Calu3 (cell line): ENCODE results near the gene FES. TPM values are rescaled to one million over a fixed set of nuclear protein-coding genes. Genes with fewer than 3 reads are reported as not detected.

Experiments used
- BruUV-seq: library from RNA; stranded (reverse); fragments of 400-500 nt; replicated peaks from 2 replicates; lab custom pipeline; 2021; lab: Mats Ljungman, UMichigan
- CTCF ChIA-PET: fragments of 300-600 bp; sonication (Branson Sonifier 250); formaldehyde crosslinking; loops from one replicate; lab custom pipeline; 2022; ENCODE audit warnings: antibody characterized with exemption; lab: Charles Lee
- DNase-seq: peaks from one replicate; pipeline ENCODE4 v3.0.0; 2022
- H3K27ac Mint-ChIP-seq: one replicate; pipeline ENCODE4 v1.8.0; 2022; ENCODE audit warnings: mixed read lengths; ENCODE audit not compliant: unreplicated experiment
- H3K27me3 Mint-ChIP-seq: one replicate; pipeline ENCODE4 v1.8.0; 2022; ENCODE audit warnings: mixed read lengths; ENCODE audit not compliant: unreplicated experiment
- H3K36me3 Mint-ChIP-seq: one replicate; pipeline ENCODE4 v1.8.0; 2022; ENCODE audit warnings: mild to moderate bottlenecking, moderate library complexity, mixed read lengths; ENCODE audit not compliant: insufficient read depth, unreplicated experiment
- H3K4me1 Mint-ChIP-seq: one replicate; pipeline ENCODE4 v1.8.0; 2022; ENCODE audit warnings: mild to moderate bottlenecking, low read depth, mixed read lengths; ENCODE audit not compliant: unreplicated experiment
- H3K4me3 Mint-ChIP-seq: one replicate; pipeline ENCODE4 v1.8.0; 2022; ENCODE audit warnings: mild to moderate bottlenecking, low read depth, moderate library complexity, mixed read lengths; ENCODE audit not compliant: unreplicated experiment
- H3K9me3 Mint-ChIP-seq: one replicate; pipeline ENCODE4 v1.8.0; 2022; ENCODE audit warnings: low read depth, mixed read lengths; ENCODE audit not compliant: unreplicated experiment
- intact Hi-C: fragments of 100-400 bp; cut with micrococcal nuclease; formaldehyde crosslinking; loops from one replicate; pipeline ENCODE4 v1.10.0; 2022; ENCODE audit not compliant: unreplicated experiment
- total RNA-seq: library from RNA; stranded (reverse); gene quantifications from 2 replicates; pipeline ENCODE4 v1.2.3, GENCODE V29; 2022
- TF ChIP-seq, protein P1 (sequence below): fragments of 200-600 bp; IDR thresholded peaks from one replicate; pipeline ENCODE4 v1.8.0; 2022; ENCODE audit warnings: antibody characterized with exemption; ENCODE audit not compliant: unreplicated experiment

Gene FES
- total RNA-seq, 1 experiment from 2014 or later: 1.7 TPM

DNA sequence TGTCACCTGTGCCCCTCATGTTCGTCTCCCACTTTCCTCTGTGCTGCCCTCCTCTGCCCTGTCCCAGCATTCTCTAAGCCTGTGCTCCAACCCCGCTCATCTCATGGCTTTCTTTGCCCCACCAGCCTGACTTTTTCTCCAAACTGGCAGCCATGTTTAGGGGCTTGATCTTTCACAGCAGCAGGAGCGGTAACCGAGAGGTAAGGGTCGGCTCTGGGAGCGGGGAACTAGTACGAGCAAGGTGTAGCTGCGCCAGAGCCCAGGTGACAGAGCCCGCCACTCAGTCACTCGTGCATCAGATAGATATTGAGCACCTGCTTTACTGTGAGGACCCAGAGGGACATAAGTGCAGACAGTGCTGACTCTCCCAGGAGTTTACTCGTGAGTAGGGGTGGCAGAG lies 32.2 kb downstream of the FES start:
- TF ChIP-seq, protein P1, sequence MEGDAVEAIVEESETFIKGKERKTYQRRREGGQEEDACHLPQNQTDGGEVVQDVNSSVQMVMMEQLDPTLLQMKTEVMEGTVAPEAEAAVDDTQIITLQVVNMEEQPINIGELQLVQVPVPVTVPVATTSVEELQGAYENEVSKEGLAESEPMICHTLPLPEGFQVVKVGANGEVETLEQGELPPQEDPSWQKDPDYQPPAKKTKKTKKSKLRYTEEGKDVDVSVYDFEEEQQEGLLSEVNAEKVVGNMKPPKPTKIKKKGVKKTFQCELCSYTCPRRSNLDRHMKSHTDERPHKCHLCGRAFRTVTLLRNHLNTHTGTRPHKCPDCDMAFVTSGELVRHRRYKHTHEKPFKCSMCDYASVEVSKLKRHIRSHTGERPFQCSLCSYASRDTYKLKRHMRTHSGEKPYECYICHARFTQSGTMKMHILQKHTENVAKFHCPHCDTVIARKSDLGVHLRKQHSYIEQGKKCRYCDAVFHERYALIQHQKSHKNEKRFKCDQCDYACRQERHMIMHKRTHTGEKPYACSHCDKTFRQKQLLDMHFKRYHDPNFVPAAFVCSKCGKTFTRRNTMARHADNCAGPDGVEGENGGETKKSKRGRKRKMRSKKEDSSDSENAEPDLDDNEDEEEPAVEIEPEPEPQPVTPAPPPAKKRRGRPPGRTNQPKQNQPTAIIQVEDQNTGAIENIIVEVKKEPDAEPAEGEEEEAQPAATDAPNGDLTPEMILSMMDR: no peak
- no peak overlapping the region for H3K27ac Mint-ChIP-seq
- H3K9me3 Mint-ChIP-seq: no peaks in the 10 kb centered on the region
- H3K36me3 Mint-ChIP-seq: peaks cover 6% of the 10 kb centered on the region
- H3K27me3 Mint-ChIP-seq: no peaks in the 10 kb centered on the region
- CTCF ChIA-PET: no interaction called here
- no peaks in the 10 kb centered on the region for H3K4me1 Mint-ChIP-seq
- no peak overlapping the region for H3K4me3 Mint-ChIP-seq
- BruUV-seq: no TSS peak
- intact Hi-C loops: no loop called here
- no peak for DNase-seq

DNA sequence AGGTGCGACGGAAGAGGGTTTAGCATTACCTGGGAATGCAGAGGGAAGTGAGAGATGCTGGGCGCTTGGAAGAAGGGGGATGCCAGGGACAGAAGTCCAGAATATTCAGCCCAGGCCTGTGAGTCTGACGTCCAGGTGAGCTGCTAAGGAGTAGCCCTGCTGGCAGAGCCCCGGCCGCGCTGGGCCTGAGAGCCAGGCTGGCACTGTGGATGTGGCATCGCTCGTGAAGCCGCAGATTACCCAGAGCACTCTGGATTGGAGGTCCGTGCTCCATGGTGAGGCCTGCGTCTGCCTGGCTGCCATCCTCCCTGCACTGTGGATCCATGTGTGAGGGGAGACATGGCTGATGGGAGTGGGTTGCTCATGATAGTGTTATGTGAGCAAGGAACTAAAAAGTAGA lies 33.3 kb downstream of the FES start:
- Mint-ChIP-seq H3K27ac (no peak overlapping the region), H3K27me3 (no peaks in the 10 kb centered on the region), H3K4me1 (no peaks in the 10 kb centered on the region), H3K9me3 (no peaks in the 10 kb centered on the region), H3K36me3 (peaks cover 6% of the 10 kb centered on the region), H3K4me3 (no peak overlapping the region)
- no peak for DNase-seq
- TF ChIP-seq, protein P1: no peak
- no TSS peak for BruUV-seq
- CTCF ChIA-PET: no interaction called here
- intact Hi-C loops: no loop called here

DNA sequence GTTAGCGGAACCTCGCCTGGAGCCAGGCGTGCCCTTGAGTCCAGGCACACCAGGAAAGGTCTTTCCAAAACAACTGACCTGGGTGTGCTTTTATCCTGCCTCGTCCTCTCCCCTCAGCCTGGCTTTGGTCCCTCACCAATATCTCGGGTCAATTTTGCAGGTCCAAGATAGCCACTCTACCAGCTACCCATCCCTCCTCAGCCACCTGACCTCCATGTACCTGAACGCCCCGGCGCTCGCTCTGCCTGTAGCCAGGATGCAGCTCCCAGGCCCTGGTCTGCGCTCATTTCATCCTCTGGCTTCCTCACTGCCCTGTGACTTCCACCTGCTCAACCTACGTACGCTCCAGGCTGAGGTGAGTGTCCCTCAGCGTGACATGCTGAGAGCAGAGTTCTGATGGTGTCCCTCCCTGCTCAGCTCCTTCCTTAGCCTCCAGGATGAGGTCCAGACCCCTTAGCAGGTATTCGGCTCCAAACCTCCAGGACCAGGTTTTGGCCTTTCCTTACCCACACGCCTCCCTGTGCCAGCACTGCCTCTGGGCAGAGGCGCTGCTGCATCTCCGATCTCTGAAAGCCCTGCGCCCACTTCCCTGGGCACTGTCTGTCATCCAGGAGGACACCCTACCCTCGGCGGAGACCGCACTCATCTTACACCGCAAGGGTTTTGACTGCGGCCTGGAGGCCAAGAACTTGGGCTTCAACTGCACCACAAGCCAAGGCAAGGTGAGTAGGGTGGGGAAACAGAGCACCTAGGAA lies 33.9 kb downstream of the FES start:
- no peaks in the 10 kb centered on the region for H3K27me3 Mint-ChIP-seq
- CTCF ChIA-PET: interaction anchor here (0.6 kb wide), 1 partner anchor 75 kb away, joined by 3 read pairs; no protein-coding TSS in a partner anchor
- no peak overlapping the region for H3K4me3 Mint-ChIP-seq
- H3K36me3 Mint-ChIP-seq: no peaks in the 10 kb centered on the region
- intact Hi-C loops: no loop called here
- no TSS peak for BruUV-seq
- no peak for DNase-seq
- no peaks in the 10 kb centered on the region for H3K9me3 Mint-ChIP-seq
- H3K27ac Mint-ChIP-seq: no peak overlapping the region
- TF ChIP-seq, protein P1: no peak
- no peaks in the 10 kb centered on the region for H3K4me1 Mint-ChIP-seq

DNA sequence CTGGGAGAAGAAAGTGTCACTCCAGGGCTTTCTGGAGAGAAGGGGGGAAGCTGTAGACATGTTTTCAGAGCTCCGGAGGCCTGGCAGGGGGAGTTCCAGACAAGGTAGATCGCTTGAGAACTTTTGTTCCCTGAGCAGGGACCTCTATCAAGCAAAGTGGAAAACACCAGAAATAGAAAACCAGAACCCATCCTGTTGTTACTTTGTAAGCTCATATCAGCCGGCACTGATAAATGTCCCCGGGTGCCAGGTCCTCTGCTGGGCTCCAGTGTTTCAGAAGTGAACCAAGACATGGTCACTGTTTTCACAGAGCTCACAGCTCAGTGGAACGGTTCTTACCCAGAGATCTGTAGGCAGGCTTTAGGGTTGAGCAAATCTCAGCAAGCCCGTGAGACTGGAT lies 34.5 kb downstream of the FES start:
- H3K27ac Mint-ChIP-seq: no peak overlapping the region
- BruUV-seq: no TSS peak
- TF ChIP-seq, protein P1: no peak
- H3K4me3 Mint-ChIP-seq: no peak overlapping the region
- no peaks in the 10 kb centered on the region for H3K4me1 Mint-ChIP-seq
- DNase-seq: no peak
- H3K9me3 Mint-ChIP-seq: no peaks in the 10 kb centered on the region
- CTCF ChIA-PET: interaction anchor here (0.6 kb wide), 1 partner anchor 75 kb away, joined by 3 read pairs; no protein-coding TSS in a partner anchor
- no peaks in the 10 kb centered on the region for H3K27me3 Mint-ChIP-seq
- intact Hi-C loops: no loop called here
- H3K36me3 Mint-ChIP-seq: no peaks in the 10 kb centered on the region
